Measurements from ENCODE around the gene DDX52. TPM values are rescaled to one million over a fixed set of nuclear protein-coding genes. Genes with fewer than 3 reads are reported as not detected.

DDX52 gene
- total RNA-seq, 2 donors from 2014 or later, result 10.9 to 20.5 TPM

DNA sequence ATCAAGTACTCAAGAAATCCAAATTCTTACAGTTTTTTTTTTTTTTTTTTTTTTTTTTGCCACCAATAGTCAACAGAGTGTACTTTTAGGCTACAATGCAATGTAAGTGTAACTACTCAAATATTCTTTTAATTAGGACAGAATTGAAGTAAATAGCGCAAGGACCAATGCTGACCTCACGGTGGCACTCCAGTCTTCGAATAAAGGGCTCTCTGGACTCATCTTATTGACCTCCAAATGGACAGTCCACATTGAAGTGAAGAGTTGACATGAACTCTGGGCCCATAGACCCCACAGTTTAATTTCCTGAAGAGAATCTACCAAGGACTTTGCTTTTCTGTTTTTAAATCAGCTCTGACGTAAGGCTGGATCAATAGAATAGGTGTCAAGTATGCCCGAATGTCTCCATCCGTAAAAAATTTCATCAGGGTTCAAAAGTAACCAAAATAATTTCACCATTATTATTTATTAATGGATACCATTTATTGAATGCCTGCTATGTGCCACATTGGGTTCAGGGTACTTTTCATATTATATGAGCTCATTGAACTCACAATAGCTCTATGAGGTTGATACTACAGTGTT lies 7.3 kb upstream of the DDX52 start:
- Histone ChIP-seq H3K36me3 (replicated peaks in 1 of 2; ENCODE audit: insufficient read depth in 1 of 2, low read depth in 2 of 2) (no peaks in the 10 kb centered on the region), H3K9me3 (no peaks in the 10 kb centered on the region), H3K27me3 (no peaks in the 10 kb centered on the region), H3K4me3 (no peak overlapping the region), H3K4me1 (no peaks in the 10 kb centered on the region), H3K27ac (no peak overlapping the region)
- intact Hi-C loops (cut with DNase I), result loop anchor here (10.0 kb wide), 1 partner anchor 124 kb away; no protein-coding TSS in a partner anchor
- TF ChIP-seq POLR2A (IDR thresholded peaks at IDR 0.05) (no peak), CTCF (IDR thresholded peaks at IDR 0.05) (peak in 6 of 7 experiments; percentile 20 to 59 (median 51))
- 44 to 48% methylated on average over 6 of the region's 6 CpGs for WGBS, 2 donors
- peak; percentile 71 for ATAC-seq
- peak; percentile 26 to 57 (median 41) for DNase-seq

DNA sequence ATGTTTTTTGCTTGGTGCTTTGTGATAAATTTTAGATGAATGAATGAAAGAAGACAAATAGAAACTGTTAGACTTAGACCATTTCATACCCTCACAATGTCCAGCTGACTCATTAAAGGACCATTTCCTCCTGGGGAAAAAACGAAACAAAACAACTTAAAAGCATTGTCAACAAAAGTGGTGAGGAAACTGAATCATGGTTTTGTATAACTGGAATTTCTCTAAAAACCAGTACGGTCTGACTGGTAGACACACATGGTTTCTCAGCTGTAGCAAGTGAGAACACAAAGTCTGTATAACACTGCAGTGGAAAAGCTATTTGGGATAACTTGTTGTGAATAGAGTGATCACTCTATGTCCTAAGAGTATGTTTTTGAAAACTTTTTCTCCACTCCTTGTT lies 5.3 kb upstream of the DDX52 start:
- intact Hi-C loops (cut with DNase I), result no loop called here
- H3K9me3 ChIP-seq, result no peaks in the 10 kb centered on the region
- ATAC-seq (no peak), DNase-seq (no peak)
- no peaks in the 10 kb centered on the region for H3K27me3 ChIP-seq
- WGBS, 2 donors, result 36 to 45% methylated on average over 2 of the region's 2 CpGs
- H3K27ac ChIP-seq, result peak overlapping the region in 2 of 4 donors; percentile 38 to 47
- peaks cover 13% of the 10 kb centered on the region for H3K4me1 ChIP-seq
- no peaks in the 10 kb centered on the region for H3K36me3 ChIP-seq (replicated peaks in 1 of 2; ENCODE audit: insufficient read depth in 1 of 2, low read depth in 2 of 2)
- TF ChIP-seq CTCF (IDR thresholded peaks at IDR 0.05) (no peak), POLR2A (IDR thresholded peaks at IDR 0.05) (no peak)
- no peak overlapping the region for H3K4me3 ChIP-seq

GRCh38 chr17:37647856-37648255 lies 4.6 kb upstream of the DDX52 start:
- Histone ChIP-seq H3K27me3 (no peaks in the 10 kb centered on the region), H3K27ac (no peak overlapping the region), H3K4me1 (peaks cover 14% of the 10 kb centered on the region), H3K36me3 (replicated peaks in 1 of 2; ENCODE audit: insufficient read depth in 1 of 2, low read depth in 2 of 2) (no peaks in the 10 kb centered on the region), H3K9me3 (no peaks in the 10 kb centered on the region), H3K4me3 (no peak overlapping the region)
- intact Hi-C loops (cut with DNase I), result no loop called here
- ATAC-seq, result no peak
- TF ChIP-seq CTCF (IDR thresholded peaks at IDR 0.05) (no peak), POLR2A (IDR thresholded peaks at IDR 0.05) (no peak)
- 72 to 93% methylated on average over 1 of the region's 1 CpG for WGBS, 2 donors
- no peak for DNase-seq

DNA sequence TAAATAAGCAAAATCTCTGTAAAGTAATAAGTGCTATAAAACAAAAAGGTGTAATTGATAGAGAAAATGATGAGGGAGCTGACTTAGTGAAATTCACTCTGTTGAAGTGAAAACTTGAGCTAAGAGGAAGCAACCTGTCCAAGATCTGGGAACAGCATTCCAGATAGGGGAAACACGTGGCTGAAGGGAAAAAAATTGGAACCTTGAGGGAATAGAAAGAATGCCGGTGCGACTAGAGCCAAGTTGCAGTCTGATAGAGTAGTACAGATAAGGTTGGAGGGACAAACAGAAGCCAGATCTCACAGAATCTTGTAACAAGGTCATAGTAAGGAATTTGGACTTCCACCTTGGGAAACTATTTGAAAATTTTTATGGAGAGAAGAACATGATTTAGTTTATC lies 623 bp upstream of the DDX52 start:
- WGBS, 2 donors, result 3 to 6% methylated on average over 3 of the region's 3 CpGs
- intact Hi-C loops (cut with DNase I), result no loop called here
- Histone ChIP-seq H3K4me3 (no peak overlapping the region), H3K9me3 (no peaks in the 10 kb centered on the region), H3K27me3 (no peaks in the 10 kb centered on the region), H3K27ac (peak overlapping the region; percentile 58 to 90 (median 73)), H3K36me3 (replicated peaks in 1 of 2; ENCODE audit: insufficient read depth in 1 of 2, low read depth in 2 of 2) (peaks cover 0 to 1% of the 10 kb centered on the region in 2 donors), H3K4me1 (peaks cover 27% of the 10 kb centered on the region)
- TF ChIP-seq CTCF (IDR thresholded peaks at IDR 0.05) (no peak), POLR2A (IDR thresholded peaks at IDR 0.05) (no peak)
- DNase-seq, result peak; percentile 26 to 59 (median 47)
- ATAC-seq, result peak; percentile 72

- TF ChIP-seq POLR2A (IDR thresholded peaks at IDR 0.05) (no peak), CTCF (IDR thresholded peaks at IDR 0.05) (no peak)
- intact Hi-C loops (cut with DNase I), result no loop called here
- H3K4me1 ChIP-seq, result peaks cover 27% of the 10 kb centered on the region
- H3K4me3 ChIP-seq, result peak overlapping the region; percentile 40 to 60
- peak overlapping the region; percentile 63 to 90 (median 77) for H3K27ac ChIP-seq
- 0 to 1% methylated on average over 7 of the region's 7 CpGs for WGBS, 2 donors
- ATAC-seq (no peak), DNase-seq (no peak)
- peaks cover 0 to 1% of the 10 kb centered on the region in 2 donors for H3K36me3 ChIP-seq (replicated peaks in 1 of 2; ENCODE audit: insufficient read depth in 1 of 2, low read depth in 2 of 2)
- no peaks in the 10 kb centered on the region for H3K9me3 ChIP-seq
- no peaks in the 10 kb centered on the region for H3K27me3 ChIP-seq
Observed at GRCh38 chr17:37642681-37643080, 565 bp downstream of the DDX52 start.

Measured in body of pancreas (tissue), 4 donors.